Spinal cord (tissue), 10 donors: ENCODE measurements around the gene LAMA5. TPM values are rescaled to one million over a fixed set of nuclear protein-coding genes. Genes with fewer than 3 reads are reported as not detected.
A peak's percentile ranks its signal among the peaks of the same experiment; 100 is the strongest.
"Not testable (repeated sequence)": the region's sequence is repeated elsewhere in the genome, so short reads cannot be mapped to it uniquely, and the experiment has no call there.

Experiments used
- DNase-seq, 6 donors: peaks; one replicate each; pipeline versions ENCODE4 v3.0.0 to v3.0.0-alpha.2; 2013 to 2015; ENCODE audit warnings: low spot score in 6 of 6, low read depth in 4 of 6
- H3K27ac ChIP-seq: one replicate; pipeline ENCODE4 v1.5.1; 2013; ENCODE audit warnings: low read depth, low read length, control low read depth
- H3K27me3 ChIP-seq: one replicate; pipeline ENCODE4 v1.6.1; 2013; ENCODE audit warnings: low read length; ENCODE audit not compliant: control insufficient read depth, insufficient read depth
- H3K36me3 ChIP-seq: one replicate; pipeline ENCODE4 v1.6.1; 2013; ENCODE audit warnings: low read length; ENCODE audit not compliant: control insufficient read depth, insufficient read depth
- H3K4me1 ChIP-seq: one replicate; pipeline ENCODE4 v1.6.1; 2013; ENCODE audit warnings: low read length; ENCODE audit not compliant: control insufficient read depth, insufficient read depth
- H3K4me3 ChIP-seq: one replicate; pipeline ENCODE4 v1.5.1; 2013; ENCODE audit warnings: low read depth, low read length, control low read depth
- H3K9me3 ChIP-seq: one replicate; pipeline ENCODE4 v1.6.1; 2013; ENCODE audit warnings: low read length; ENCODE audit not compliant: control insufficient read depth, insufficient read depth
- whole genome bisulfite sequencing: methylation state at CpG from one replicate; pipeline ENCODE4 v1.1.5; 2013; ENCODE audit warnings: missing lambda C conversion rate; ENCODE audit not compliant: insufficient coverage; 5-methylcytosine and 5-hydroxymethylcytosine counted together
- polyA plus RNA-seq, 2 donors: library from polyadenylated mRNA; unstranded; fragments of 120-200 nt; gene quantifications; one replicate each; pipeline ENCODE4 v1.2.1, GENCODE V29; 2013; ENCODE audit not compliant: insufficient read length in 2 of 2
- total RNA-seq, 2 donors: library from RNA; depleted of rRNA in 1 of 2; stranded (reverse); fragments of 120-200 nt in 1 of 2; fragments of >200 nt in 1 of 2; gene quantifications; one replicate each; pipeline versions ENCODE4 v1.2.3 to v1.2.4, GENCODE V29; 2013 to 2014
- donor health status: healthy.

Gene LAMA5
- total and polyA plus RNA-seq, 4 donors: 15.8 to 86.8 (median 64.8) TPM

- Histone ChIP-seq H3K36me3 (peaks cover 32% of the 10 kb centered on the region), H3K9me3 (no peaks in the 10 kb centered on the region), H3K4me1 (peaks cover 71% of the 10 kb centered on the region), H3K27ac (peak overlapping the region; percentile 25), H3K4me3 (no peak overlapping the region), H3K27me3 (no peaks in the 10 kb centered on the region)
- 60% methylated on average over 22 of the region's 22 CpGs for WGBS
- no peak for DNase-seq
Observed at GRCh38 chr20:62378215-62378614, 11.1 kb upstream of the LAMA5 start.

GRCh38 chr20:62377615-62378178, 10.6 kb upstream of the LAMA5 start:
- no peak overlapping the region for H3K4me3 ChIP-seq
- peak in 3 of 6 donors; percentile 68 to 89 (median 82) for DNase-seq
- 40% methylated on average over 15 of the region's 15 CpGs for WGBS
- H3K9me3 ChIP-seq: no peaks in the 10 kb centered on the region
- H3K27ac ChIP-seq: peak overlapping the region; percentile 61
- no peaks in the 10 kb centered on the region for H3K27me3 ChIP-seq
- peaks cover 32% of the 10 kb centered on the region for H3K36me3 ChIP-seq
- H3K4me1 ChIP-seq: peaks cover 71% of the 10 kb centered on the region

- no peaks in the 10 kb centered on the region for H3K27me3 ChIP-seq
- peaks cover 66% of the 10 kb centered on the region for H3K4me1 ChIP-seq
- peaks cover 26% of the 10 kb centered on the region for H3K36me3 ChIP-seq
- DNase-seq: no peak
- H3K27ac ChIP-seq: peak overlapping the region; percentile 61
- H3K4me3 ChIP-seq: no peak overlapping the region
- 68% methylated on average over 12 of the region's 17 CpGs for WGBS
- H3K9me3 ChIP-seq: no peaks in the 10 kb centered on the region
Observed at GRCh38 chr20:62377064-62377461, 10.0 kb upstream of the LAMA5 start.

- Histone ChIP-seq H3K9me3 (no peaks in the 10 kb centered on the region), H3K27ac (peak overlapping the region; percentile 61), H3K4me1 (peaks cover 66% of the 10 kb centered on the region), H3K36me3 (peaks cover 19% of the 10 kb centered on the region), H3K4me3 (no peak overlapping the region), H3K27me3 (no peaks in the 10 kb centered on the region)
- DNase-seq: peak in 1 of 6 donors; percentile 62
- WGBS: 53% methylated on average over 22 of the region's 26 CpGs
Observed at GRCh38 chr20:62376112-62377063, 9.3 kb upstream of the LAMA5 start.

GRCh38 chr20:62374331-62375152, 7.4 kb upstream of the LAMA5 start:
- H3K4me1 ChIP-seq: peaks cover 69% of the 10 kb centered on the region
- 54% methylated on average over 21 of the region's 24 CpGs for WGBS

GRCh38 chr20:62373631-62374179, 6.6 kb upstream of the LAMA5 start:
- peaks cover 17% of the 10 kb centered on the region for H3K36me3 ChIP-seq
- H3K27ac ChIP-seq, H3K27me3 ChIP-seq, DNase-seq, H3K4me3 ChIP-seq, H3K9me3 ChIP-seq: not testable (repeated sequence)
- peaks cover 76% of the 10 kb centered on the region for H3K4me1 ChIP-seq
- 88% methylated on average over 25 of the region's 40 CpGs for WGBS

More at GRCh38 chr20:62374331-62375152, 7.4 kb upstream of the LAMA5 start:
- Histone ChIP-seq H3K9me3 (no peaks in the 10 kb centered on the region), H3K27me3 (no peaks in the 10 kb centered on the region), H3K36me3 (peaks cover 17% of the 10 kb centered on the region), H3K27ac (no peak overlapping the region), H3K4me3 (no peak overlapping the region)
- no peak for DNase-seq

- Histone ChIP-seq H3K27ac (no peak overlapping the region), H3K4me1 (peaks cover 76% of the 10 kb centered on the region)
- WGBS: 84% methylated on average over 26 of the region's 29 CpGs
Observed at GRCh38 chr20:62372042-62372993, 5.2 kb upstream of the LAMA5 start.

GRCh38 chr20:62371588-62372041, 4.5 kb upstream of the LAMA5 start:
- H3K4me3 ChIP-seq: no peak overlapping the region
- H3K4me1 ChIP-seq: peaks cover 71% of the 10 kb centered on the region

More at GRCh38 chr20:62372042-62372993, 5.2 kb upstream of the LAMA5 start:
- DNase-seq: no peak
- H3K36me3 ChIP-seq: peaks cover 6% of the 10 kb centered on the region
- H3K4me3 ChIP-seq: no peak overlapping the region
- H3K27me3 ChIP-seq: peaks cover 5% of the 10 kb centered on the region
- H3K9me3 ChIP-seq: no peaks in the 10 kb centered on the region

More at GRCh38 chr20:62371588-62372041, 4.5 kb upstream of the LAMA5 start:
- Histone ChIP-seq H3K36me3 (peaks cover 4% of the 10 kb centered on the region), H3K9me3 (no peaks in the 10 kb centered on the region), H3K27ac (no peak overlapping the region), H3K27me3 (peaks cover 5% of the 10 kb centered on the region)
- 91% methylated on average over 6 of the region's 8 CpGs for WGBS
- no peak for DNase-seq
